Activated CD8-positive, alpha-beta memory T cell treated with anti-CD3 and anti-CD28 coated beads for 4 hours (primary cell): ENCODE data around the gene ABCA6.

Experiments
- DNase-seq, 2 donors: peaks; one replicate each; pipeline ENCODE4 v3.0.0-alpha.2; 2020; ENCODE audit warnings: low read depth in 2 of 2

Gene ABCA6

GRCh38 chr17:69048634-69049033 lies 93.1 kb downstream of the ABCA6 start:
- no peak for DNase-seq

DNA sequence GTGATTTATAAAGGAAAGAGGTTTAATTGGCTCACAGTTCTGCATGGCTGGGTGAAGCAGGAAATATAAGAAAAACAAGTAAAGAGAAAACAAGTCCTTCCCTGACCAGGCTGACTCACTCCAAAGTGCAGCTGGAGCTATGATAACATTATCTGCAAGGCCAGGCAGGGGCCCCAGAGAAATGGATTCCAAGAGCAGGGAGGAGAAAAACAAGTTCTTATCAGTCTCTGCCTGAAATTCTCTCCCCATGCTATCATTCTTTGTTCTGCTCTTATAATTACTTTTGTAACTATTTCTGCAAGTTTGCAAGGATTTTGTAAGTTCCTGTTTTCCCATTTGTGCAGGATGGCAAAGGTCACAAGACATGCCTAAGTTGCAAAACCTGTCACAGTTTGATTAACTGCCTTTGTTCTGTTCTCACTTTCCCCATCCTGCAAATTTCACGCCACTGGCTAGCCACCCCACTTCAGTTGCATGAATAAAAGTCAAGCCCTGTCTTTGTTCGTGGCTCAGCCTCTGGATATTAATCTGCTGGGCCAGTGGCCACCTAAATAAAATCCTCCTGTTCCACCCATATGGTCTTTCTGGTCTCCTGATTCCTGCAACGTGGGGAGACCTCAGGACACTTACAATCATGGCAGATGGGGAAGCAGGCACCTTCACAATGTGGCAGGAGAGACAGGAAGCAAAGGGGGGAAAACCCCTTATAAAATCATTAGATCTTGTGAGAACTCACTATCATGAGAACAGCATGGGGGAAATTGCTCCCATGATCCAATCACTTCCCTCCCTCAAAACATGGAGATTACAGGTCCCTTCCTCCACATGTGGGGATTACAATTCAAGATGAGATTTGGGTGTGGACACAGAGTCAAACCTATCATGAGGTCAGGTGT lies 94.1 kb downstream of the ABCA6 start:
- DNase-seq, result no peak

DNA sequence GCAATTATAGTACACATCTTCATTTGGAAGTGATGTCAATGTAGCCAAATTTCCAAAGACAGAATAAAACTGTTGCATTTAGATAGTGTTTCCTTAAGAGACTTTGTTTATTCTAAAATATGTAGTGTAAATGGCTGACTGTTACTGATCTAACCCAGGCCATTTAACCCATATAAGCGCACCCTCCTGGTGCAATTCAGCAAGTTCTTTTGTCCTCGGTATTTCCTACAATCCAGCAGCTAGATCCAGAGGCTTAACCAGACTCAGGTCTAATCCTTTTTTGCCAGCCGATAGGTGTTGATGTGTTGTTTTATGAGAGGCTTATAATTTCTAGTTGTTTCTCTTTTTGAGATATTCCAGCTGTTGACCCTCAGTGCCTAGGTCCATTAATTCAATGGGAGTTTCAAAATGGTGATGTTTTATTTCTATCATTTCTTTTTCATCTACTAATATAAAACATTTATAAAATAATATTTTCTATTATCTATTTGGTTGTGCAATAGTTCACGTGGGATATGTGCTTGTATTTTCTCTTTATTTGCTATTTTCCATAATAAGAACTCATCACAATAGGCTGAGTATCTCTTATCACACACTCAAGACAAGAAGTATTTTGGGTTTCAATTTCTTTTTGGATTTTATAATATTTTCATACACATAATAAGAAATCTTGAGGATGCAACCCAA lies 95.4 kb downstream of the ABCA6 start:
- DNase-seq, result no peak

- no peak for DNase-seq
Observed at GRCh38 chr17:69045646-69046045, 96.0 kb downstream of the ABCA6 start.

DNA sequence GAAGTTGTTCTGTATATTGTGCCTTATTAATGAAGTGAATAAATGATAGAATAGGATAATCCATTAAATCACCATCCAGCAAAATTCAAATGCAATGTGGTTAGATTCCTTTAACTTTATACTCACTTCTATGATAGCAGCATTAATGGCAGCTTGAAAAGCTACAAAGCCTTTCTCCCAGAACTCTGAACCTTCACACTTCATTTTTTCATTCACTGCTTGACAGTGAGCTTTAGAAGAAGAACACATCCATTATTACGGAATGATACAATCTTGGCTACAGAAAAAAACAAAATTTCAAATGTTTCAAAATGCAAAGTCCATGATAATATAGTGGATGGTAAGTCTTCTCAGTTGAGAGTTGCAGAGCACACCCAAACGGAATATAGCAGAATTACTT lies 97.3 kb downstream of the ABCA6 start:
- DNase-seq, result no peak

GRCh38 chr17:69043098-69043734 lies 98.5 kb downstream of the ABCA6 start:
- DNase-seq, result no peak

DNA sequence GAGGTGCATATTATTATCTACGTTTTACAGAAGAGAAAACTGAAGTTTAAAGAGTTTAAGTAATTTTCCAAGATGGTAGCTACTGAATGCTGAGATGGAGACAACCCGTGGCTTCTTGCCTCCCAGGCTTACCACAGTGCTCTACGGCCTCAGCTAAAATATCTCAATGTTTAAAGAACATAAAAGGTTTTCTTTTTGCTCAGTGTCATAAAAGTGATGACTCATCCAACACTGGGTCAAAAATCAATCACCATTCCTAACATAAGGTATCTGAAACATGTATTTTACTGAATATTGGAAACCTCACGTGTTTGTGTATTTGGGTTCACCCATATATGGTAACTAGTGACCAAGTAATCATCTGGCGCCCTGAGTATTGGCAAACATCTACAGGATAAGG lies 99.4 kb downstream of the ABCA6 start:
- no peak for DNase-seq

GRCh38 chr17:69031839-69032238 lies 109.9 kb downstream of the ABCA6 start:
- DNase-seq, result no peak

GRCh38 chr17:69030169-69030568 lies 111.5 kb downstream of the ABCA6 start:
- no peak for DNase-seq
